Fibroblast of the aortic adventitia (primary cell): ENCODE data around the gene FAM240A. TPM values are rescaled to one million over a fixed set of nuclear protein-coding genes. Genes with fewer than 3 reads are reported as not detected.

Source experiments
- DNase-seq: peaks from one replicate; pipeline ENCODE4 v3.0.0-alpha.2; 2010; ENCODE audit warnings: low read depth
- H3K4me3 ChIP-seq: 2 replicates; pipeline ENCODE4 v1.5.1; 2011; ENCODE audit warnings: low read depth, mild to moderate bottlenecking, control low read depth, low read length, moderate library complexity
- total RNA-seq: library from RNA; depleted of rRNA; stranded (reverse); fragments of >200 nt; gene quantifications from 2 replicates; pipeline ENCODE4 v1.2.3, GENCODE V29; 2012; ENCODE audit warnings: low replicate concordance
- TF ChIP-seq, protein P1 (sequence below): IDR thresholded peaks from 2 replicates; pipeline ENCODE4 v1.5.1; 2011; ENCODE audit warnings: mild to moderate bottlenecking, low read length, control low read depth, inconsistent platforms; ENCODE audit not compliant: insufficient read depth

Gene FAM240A
- not detected in 2 replicates for total RNA-seq

GRCh38 chr3:46612324-46612723, at the start of gene FAM240A:
TSS of gene FAM240A (plus strand) at chr3:46612525. CDS start at chr3:46612684, 159 bp downstream.
- peak; percentile 39 for DNase-seq
- TF ChIP-seq, protein P1, sequence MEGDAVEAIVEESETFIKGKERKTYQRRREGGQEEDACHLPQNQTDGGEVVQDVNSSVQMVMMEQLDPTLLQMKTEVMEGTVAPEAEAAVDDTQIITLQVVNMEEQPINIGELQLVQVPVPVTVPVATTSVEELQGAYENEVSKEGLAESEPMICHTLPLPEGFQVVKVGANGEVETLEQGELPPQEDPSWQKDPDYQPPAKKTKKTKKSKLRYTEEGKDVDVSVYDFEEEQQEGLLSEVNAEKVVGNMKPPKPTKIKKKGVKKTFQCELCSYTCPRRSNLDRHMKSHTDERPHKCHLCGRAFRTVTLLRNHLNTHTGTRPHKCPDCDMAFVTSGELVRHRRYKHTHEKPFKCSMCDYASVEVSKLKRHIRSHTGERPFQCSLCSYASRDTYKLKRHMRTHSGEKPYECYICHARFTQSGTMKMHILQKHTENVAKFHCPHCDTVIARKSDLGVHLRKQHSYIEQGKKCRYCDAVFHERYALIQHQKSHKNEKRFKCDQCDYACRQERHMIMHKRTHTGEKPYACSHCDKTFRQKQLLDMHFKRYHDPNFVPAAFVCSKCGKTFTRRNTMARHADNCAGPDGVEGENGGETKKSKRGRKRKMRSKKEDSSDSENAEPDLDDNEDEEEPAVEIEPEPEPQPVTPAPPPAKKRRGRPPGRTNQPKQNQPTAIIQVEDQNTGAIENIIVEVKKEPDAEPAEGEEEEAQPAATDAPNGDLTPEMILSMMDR = no peak
- H3K4me3 ChIP-seq = no peak within 1 kb of the TSS

DNA sequence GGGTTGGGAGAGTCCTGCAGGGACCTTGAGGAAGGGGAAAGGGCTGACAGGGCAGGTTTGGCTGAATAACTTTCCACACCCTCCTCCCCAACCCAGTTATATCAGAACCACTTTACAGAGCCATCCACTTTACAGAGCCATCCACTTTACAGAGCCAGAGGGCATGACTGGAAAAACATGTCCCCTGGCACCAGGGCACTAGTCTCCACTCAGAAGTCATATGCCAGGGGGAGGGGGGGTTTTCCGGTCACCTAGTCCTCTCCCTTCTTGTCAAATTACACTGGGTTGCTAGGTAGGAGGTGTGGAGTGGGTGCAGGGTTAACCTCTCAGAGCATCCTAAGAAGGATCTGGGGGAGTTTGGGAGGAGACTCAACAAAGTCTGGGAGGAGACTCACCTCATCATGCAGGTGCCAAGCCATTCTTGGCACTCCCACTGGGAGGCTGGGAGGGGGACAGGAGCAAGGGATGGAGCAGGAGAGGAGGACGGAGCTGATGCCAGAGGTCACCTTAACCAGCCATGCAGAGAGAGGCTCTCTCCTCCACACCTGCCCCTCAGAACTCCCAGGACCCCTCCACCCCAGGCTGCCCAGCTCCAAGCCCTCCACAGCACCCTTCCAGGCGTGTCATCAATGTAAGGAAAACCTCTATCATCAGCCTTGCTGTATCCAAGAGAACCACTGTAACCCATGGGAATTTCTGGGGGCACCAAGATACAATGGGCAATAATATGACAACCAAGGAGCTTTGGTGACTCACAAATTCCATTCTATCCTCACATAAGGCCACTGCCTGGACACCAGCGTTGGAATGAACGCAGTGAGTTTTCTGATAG, 47.9 kb upstream of the FAM240A start:
- DNase-seq = peak; percentile 54
- TF ChIP-seq, protein P1 = no peak
- H3K4me3 ChIP-seq = peak overlapping the region; percentile 85

DNA sequence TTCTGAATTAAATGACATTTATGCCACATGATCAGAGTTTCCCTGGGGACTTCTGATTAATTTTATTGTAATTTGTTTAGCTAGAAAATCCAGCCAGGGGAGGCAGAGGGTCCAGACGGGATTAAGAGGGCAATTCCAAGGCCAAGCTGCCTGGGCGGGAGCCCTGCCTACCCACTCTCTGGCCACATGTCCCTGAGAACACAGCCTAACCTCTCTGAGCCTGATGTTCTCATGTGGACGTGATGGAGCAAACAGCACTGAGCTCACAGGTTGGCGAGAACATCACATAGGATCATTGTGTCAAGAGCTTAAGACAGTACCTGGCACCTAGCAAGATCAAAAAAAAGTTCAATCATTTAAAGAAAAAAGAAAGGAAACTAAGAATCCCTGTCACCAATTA, 47.2 kb upstream of the FAM240A start:
- peak overlapping the region; percentile 85 for H3K4me3 ChIP-seq
- DNase-seq = no peak
- TF ChIP-seq, protein P1 = no peak

DNA sequence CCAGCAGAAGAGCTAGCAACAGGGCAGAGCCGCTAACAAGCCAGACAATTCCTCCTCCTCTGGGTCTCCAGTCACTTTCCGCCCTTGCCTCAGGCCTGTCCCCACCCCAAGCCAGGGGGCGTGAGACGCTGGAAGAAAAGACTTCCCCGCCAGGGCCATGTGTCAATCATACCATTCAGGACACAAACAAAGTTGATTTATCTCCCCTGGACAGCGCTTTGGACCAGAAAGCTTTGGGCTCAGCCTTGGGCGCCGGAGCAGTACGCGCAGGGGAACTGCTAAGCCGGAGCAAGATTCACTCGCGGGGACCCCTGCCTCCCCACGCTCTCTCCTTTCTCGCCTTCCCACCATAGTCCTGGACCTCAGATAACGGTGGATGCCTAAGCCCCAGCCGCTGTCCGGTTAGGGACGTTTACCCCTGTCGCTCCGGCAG, 46.7 kb upstream of the FAM240A start:
- peak overlapping the region; percentile 85 for H3K4me3 ChIP-seq
- peak; percentile 25 for DNase-seq
- TF ChIP-seq, protein P1 = no peak

- TF ChIP-seq, protein P1 = no peak
- peak; percentile 96 for DNase-seq
- H3K4me3 ChIP-seq = peak within 1 kb of the TSS; percentile 85
These were observed 46.2 kb upstream of the FAM240A start, which contains the start of gene LRRC2 for GRCh38 chr3:46566040-46566641. TSS of gene LRRC2 (minus strand) at chr3:46566302. CDS start at chr3:46551591, 14,711 bp downstream.

GRCh38 chr3:46571684-46572083, 40.6 kb upstream of the FAM240A start:
- no peak for DNase-seq
- H3K4me3 ChIP-seq = no peak overlapping the region
- TF ChIP-seq, protein P1 = no peak
